Karpas-422 (cell line): ENCODE measurements around the gene CCDC73. TPM values are rescaled to one million over a fixed set of nuclear protein-coding genes. Genes with fewer than 3 reads are reported as not detected.

ENCODE experiments used
- DNase-seq: peaks from one replicate; pipeline ENCODE4 v3.0.0-alpha.2; 2015
- H2AFZ ChIP-seq: fragments of 200-600 bp; sonication (generic); 2 replicates; pipeline ENCODE4 v1.6.1; 2014; ENCODE audit warnings: antibody characterized with exemption, low read length, mixed read lengths
- H3K27ac ChIP-seq: fragments of 200-600 bp; sonication (generic); 2 replicates; pipeline ENCODE4 v1.5.1; 2014; ENCODE audit warnings: mild to moderate bottlenecking, low read length, moderate library complexity
- H3K27me3 ChIP-seq: fragments of 200-600 bp; sonication (generic); 2 replicates; pipeline ENCODE4 v1.6.1; 2014; ENCODE audit warnings: low read length, mixed read lengths
- H3K36me3 ChIP-seq: fragments of 200-600 bp; sonication (generic); 2 replicates; pipeline ENCODE4 v1.6.1; 2014; ENCODE audit warnings: low read length, mixed read lengths; ENCODE audit not compliant: insufficient read depth
- H3K4me1 ChIP-seq: fragments of 200-600 bp; sonication (generic); 2 replicates; pipeline ENCODE4 v1.6.1; 2014; ENCODE audit warnings: mild to moderate bottlenecking, low read length, mixed read lengths
- H3K4me2 ChIP-seq: fragments of 200-600 bp; sonication (generic); 2 replicates; pipeline ENCODE4 v1.6.1; 2014; ENCODE audit warnings: low read length, low read depth, mild to moderate bottlenecking; ENCODE audit not compliant: poor library complexity, severe bottlenecking
- H3K4me3 ChIP-seq: fragments of 200-600 bp; sonication (generic); 2 replicates; pipeline ENCODE4 v1.5.1; 2014; ENCODE audit warnings: mild to moderate bottlenecking, antibody characterized with exemption, low read length, mixed read lengths
- H3K79me2 ChIP-seq: fragments of 200-600 bp; sonication (generic); 2 replicates; pipeline ENCODE4 v1.6.1; 2014; ENCODE audit warnings: mild to moderate bottlenecking, low read length, mixed read lengths
- H3K9ac ChIP-seq: fragments of 200-600 bp; sonication (generic); 2 replicates; pipeline ENCODE4 v1.6.0; 2014; ENCODE audit warnings: low read length
- H3K9me2 ChIP-seq: fragments of 200-600 bp; sonication (generic), shearing (Covaris generic); replicated peaks from 2 replicates; pipeline ENCODE4 v1.6.0; 2014; ENCODE audit warnings: mild to moderate bottlenecking, low read length, moderate library complexity; ENCODE audit not compliant: insufficient read depth
- H3K9me3 ChIP-seq: fragments of 300-700, 200-600 bp; sonication (generic); 2 replicates; pipeline ENCODE4 v1.6.1; 2014; ENCODE audit warnings: low read length, mixed read lengths
- H4K20me1 ChIP-seq: fragments of 200-600 bp; sonication (generic); 2 replicates; pipeline ENCODE4 v1.6.1; 2014; ENCODE audit warnings: mild to moderate bottlenecking, antibody characterized with exemption, low read length, low read depth; ENCODE audit not compliant: insufficient read depth
- total RNA-seq: library from RNA; depleted of rRNA; stranded (reverse); fragments of >200 nt; shearing (Covaris generic); gene quantifications from 2 replicates; pipeline ENCODE4 v1.2.3, GENCODE V29; 2014; ENCODE audit warnings: low replicate concordance; rRNA removed

Gene CCDC73
- total RNA-seq, 1 experiment from 2014 or later, result 3.0 TPM

DNA sequence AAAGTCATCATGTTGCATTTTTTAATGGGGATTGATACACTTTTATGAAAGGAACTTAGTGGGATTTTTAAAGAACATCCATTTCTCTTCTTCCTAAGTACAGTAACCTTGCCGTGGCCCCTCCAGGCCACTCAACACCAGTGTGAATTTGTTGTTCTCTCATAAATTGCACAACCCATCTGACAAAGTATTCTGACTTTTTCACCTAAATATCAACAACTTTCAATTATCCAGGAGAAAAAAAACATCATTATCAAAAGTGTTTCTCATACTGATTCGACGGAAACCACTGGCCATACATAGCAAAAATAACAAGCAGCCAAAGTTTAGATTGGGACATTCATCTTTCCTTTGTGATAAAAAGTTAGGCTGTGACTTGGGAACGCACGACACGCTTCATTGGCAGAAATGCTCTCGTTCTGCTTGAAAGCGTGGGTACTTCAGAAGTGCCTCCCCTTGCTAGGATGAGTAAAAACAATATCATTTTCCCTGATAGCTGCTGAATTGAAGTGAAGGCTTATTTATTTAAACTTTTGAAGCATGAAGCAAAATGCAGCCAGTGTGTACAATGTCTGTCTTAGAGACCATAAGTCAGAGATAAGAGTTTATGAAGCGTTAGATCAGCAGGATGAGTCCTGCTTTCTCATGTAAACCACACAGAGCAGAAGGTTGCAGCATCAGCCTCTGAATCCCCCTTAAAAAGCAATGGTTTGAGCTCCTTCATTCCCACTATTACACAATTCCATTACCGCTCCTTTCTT is 231.4 kb downstream of the CCDC73 start:
- Histone ChIP-seq H3K27ac (no peak overlapping the region), H3K4me1 (no peaks in the 10 kb centered on the region), H3K36me3 (no peaks in the 10 kb centered on the region), H2AFZ (no peak overlapping the region), H3K9me3 (no peaks in the 10 kb centered on the region), H4K20me1 (no peaks in the 10 kb centered on the region), H3K4me2 (no peak overlapping the region), H3K9me2 (no peaks in the 10 kb centered on the region), H3K9ac (no peak overlapping the region), H3K4me3 (no peak overlapping the region), H3K27me3 (no peaks in the 10 kb centered on the region), H3K79me2 (no peaks in the 10 kb centered on the region)
- DNase-seq, result no peak

DNA sequence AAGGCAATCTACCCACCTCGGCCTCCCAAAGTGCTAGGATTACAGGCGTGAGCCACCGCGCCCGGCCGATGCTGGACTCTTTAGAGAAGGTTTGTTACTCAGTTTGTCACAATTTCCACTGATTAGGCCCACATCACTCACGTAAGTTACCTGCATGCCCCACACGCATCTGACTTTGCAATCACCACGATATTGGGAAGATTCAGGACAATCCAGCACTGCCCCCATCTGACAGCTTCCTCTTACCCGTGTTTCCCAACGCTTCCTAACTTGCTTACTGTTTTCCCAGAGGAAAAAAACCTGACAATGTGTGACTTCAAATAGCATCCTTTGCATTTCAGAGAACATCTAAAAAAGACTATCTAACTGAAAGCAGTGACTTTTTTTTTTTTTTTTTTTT is 232.6 kb downstream of the CCDC73 start:
- Histone ChIP-seq H3K36me3 (no peaks in the 10 kb centered on the region), H3K4me2 (no peak overlapping the region), H3K27ac (no peak overlapping the region), H3K4me3 (no peak overlapping the region), H3K9ac (no peak overlapping the region), H4K20me1 (no peaks in the 10 kb centered on the region), H3K79me2 (no peaks in the 10 kb centered on the region), H3K9me2 (no peaks in the 10 kb centered on the region), H2AFZ (no peak overlapping the region), H3K9me3 (no peaks in the 10 kb centered on the region), H3K27me3 (no peaks in the 10 kb centered on the region), H3K4me1 (no peaks in the 10 kb centered on the region)
- no peak for DNase-seq

DNA sequence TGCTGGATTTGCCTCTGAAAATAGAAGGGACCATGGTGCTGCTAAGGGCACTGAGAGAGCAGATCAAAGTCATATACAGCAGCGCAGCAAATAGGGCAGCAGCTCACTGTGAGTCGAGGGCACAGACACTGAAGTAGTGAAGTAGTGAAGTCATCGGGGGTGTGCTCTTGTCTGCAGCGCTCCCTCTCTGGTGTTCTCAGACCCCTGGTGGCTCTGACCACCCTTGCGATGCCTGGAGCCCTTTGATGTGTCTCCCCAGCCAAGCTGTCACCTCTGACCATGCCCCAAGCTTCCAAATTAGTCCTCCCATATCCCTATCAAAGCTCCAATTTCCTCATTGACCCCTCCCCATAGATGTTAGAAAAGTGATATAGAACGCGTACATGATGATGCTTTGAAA is 238.6 kb downstream of the CCDC73 start:
- H3K9ac ChIP-seq, result no peak overlapping the region
- H3K9me3 ChIP-seq, result no peaks in the 10 kb centered on the region
- no peaks in the 10 kb centered on the region for H3K9me2 ChIP-seq
- no peaks in the 10 kb centered on the region for H4K20me1 ChIP-seq
- no peak overlapping the region for H3K4me3 ChIP-seq
- no peaks in the 10 kb centered on the region for H3K79me2 ChIP-seq
- H3K4me2 ChIP-seq, result no peak overlapping the region
- H3K27ac ChIP-seq, result no peak overlapping the region
- H3K4me1 ChIP-seq, result no peaks in the 10 kb centered on the region
- no peaks in the 10 kb centered on the region for H3K27me3 ChIP-seq
- no peak overlapping the region for H2AFZ ChIP-seq
- H3K36me3 ChIP-seq, result no peaks in the 10 kb centered on the region
- DNase-seq, result no peak

DNA sequence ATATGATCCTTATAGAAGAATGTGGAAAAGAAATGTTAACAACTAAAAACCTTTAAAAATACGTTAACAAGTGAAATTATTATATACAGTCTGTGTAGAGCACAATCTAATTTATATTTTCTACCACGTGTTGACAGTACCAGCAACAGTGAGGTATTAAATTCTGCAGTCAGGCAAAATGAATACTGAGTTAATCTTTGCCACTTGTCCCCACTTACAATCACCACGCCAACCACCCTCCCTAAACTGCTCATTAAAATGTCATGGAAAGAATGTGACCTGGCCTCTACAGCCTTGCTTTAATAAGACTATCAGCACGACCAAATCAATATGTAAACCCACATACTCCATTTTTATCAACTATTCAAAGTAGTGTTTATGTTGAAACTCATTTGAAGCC is 239.4 kb downstream of the CCDC73 start:
- DNase-seq, result no peak
- no peak overlapping the region for H3K27ac ChIP-seq
- H3K4me1 ChIP-seq, result no peaks in the 10 kb centered on the region
- no peak overlapping the region for H3K9ac ChIP-seq
- H3K4me3 ChIP-seq, result no peak overlapping the region
- H2AFZ ChIP-seq, result no peak overlapping the region
- no peaks in the 10 kb centered on the region for H4K20me1 ChIP-seq
- no peaks in the 10 kb centered on the region for H3K27me3 ChIP-seq
- H3K9me2 ChIP-seq, result no peaks in the 10 kb centered on the region
- H3K79me2 ChIP-seq, result no peaks in the 10 kb centered on the region
- no peaks in the 10 kb centered on the region for H3K36me3 ChIP-seq
- H3K9me3 ChIP-seq, result no peaks in the 10 kb centered on the region
- H3K4me2 ChIP-seq, result no peak overlapping the region

Other genes with a start within 250 kb of the CCDC73 start
- 638 and 873 TPM in 2 replicates for gene EIF3M, start 210.8 kb downstream of the CCDC73 start, total RNA-seq
- 0.11 and 0.19 TPM in 2 replicates for gene PRRG4, start 35.3 kb upstream of the CCDC73 start, total RNA-seq
- 28.1 and 60.9 TPM in 2 replicates for gene QSER1, start 98.1 kb upstream of the CCDC73 start, total RNA-seq
- not detected in 2 replicates for gene DEPDC7, start 221.2 kb upstream of the CCDC73 start, total RNA-seq
- gene TCP11L1, start 244.9 kb upstream of the CCDC73 start, total RNA-seq, result 20.9 and 23.7 TPM in 2 replicates